GM23338 (cell line): Measurements from ENCODE around the gene EGR2. TPM values are rescaled to one million over a fixed set of nuclear protein-coding genes. Genes with fewer than 3 reads are reported as not detected.

ENCODE experiments used
- ATAC-seq: fragments of 200-7000 bp; cut with Tn5 transposase; 3 replicates; pipeline ENCODE4 v1.9.1; 2020
- DNase-seq: peaks from one replicate; pipeline ENCODE4 v3.0.0-alpha.2; 2015; ENCODE audit warnings: low spot score
- H2AFZ ChIP-seq: fragments of 200-600 bp; sonication (generic); 2 replicates; pipeline ENCODE4 v1.8.0; 2016; ENCODE audit warnings: antibody characterized with exemption, mild to moderate bottlenecking, moderate library complexity
- H3F3A ChIP-seq: fragments of 200-600 bp; sonication (generic); replicated peaks from 2 replicates; pipeline ENCODE4 v1.8.0; 2017; ENCODE audit warnings: antibody characterized with exemption, mixed run types, low read depth
- H3K27ac ChIP-seq: fragments of 200-600 bp; sonication (generic); 2 replicates; pipeline ENCODE4 v1.6.1; 2016; ENCODE audit warnings: low read depth
- H3K27me3 ChIP-seq: fragments of 200-600 bp; sonication (generic); 2 replicates; pipeline ENCODE4 v1.8.0; 2016; ENCODE audit warnings: mild to moderate bottlenecking, mixed run types, moderate library complexity; ENCODE audit not compliant: insufficient read depth
- H3K36me3 ChIP-seq: fragments of 200-600 bp; sonication (generic); 2 replicates; pipeline ENCODE4 v1.8.0; 2016; ENCODE audit warnings: mild to moderate bottlenecking; ENCODE audit not compliant: insufficient read depth
- H3K4me1 ChIP-seq: fragments of 200-600 bp; sonication (generic); 2 replicates; pipeline ENCODE4 v1.8.0; 2016; ENCODE audit warnings: mild to moderate bottlenecking, moderate library complexity; ENCODE audit not compliant: insufficient read depth
- H3K4me2 ChIP-seq: fragments of 200-600 bp; sonication (generic); 2 replicates; pipeline ENCODE4 v1.7.1; 2017; ENCODE audit warnings: mixed run types
- H3K4me3 ChIP-seq: fragments of 200-600 bp; sonication (generic); 2 replicates; pipeline ENCODE4 v1.6.1; 2016; ENCODE audit warnings: mixed run types
- H3K79me2 ChIP-seq: fragments of 200-600 bp; sonication (generic); replicated peaks from 2 replicates; pipeline ENCODE4 v1.8.0; 2017; ENCODE audit warnings: mild to moderate bottlenecking; ENCODE audit not compliant: insufficient read depth
- H3K9me2 ChIP-seq: fragments of 200-600 bp; sonication (generic); 2 replicates; pipeline ENCODE4 v1.8.0; 2017; ENCODE audit not compliant: insufficient read depth
- H4K20me1 ChIP-seq: fragments of 200-600 bp; sonication (generic); replicated peaks from 2 replicates; pipeline ENCODE4 v1.8.0; 2017; ENCODE audit warnings: mild to moderate bottlenecking; ENCODE audit not compliant: insufficient read depth
- H3K27ac Mint-ChIP-seq: 2 replicates; pipeline ENCODE4 v1.8.0; 2020; ENCODE audit warnings: inconsistent platforms, mild to moderate bottlenecking, moderate library complexity, mixed read lengths
- H3K27me3 Mint-ChIP-seq: 3 replicates; pipeline ENCODE4 v1.8.0; 2022; ENCODE audit warnings: low read depth, mild to moderate bottlenecking, moderate library complexity, mixed read lengths, inconsistent platforms; ENCODE audit not compliant: insufficient read depth, poor library complexity
- H3K36me3 Mint-ChIP-seq: 3 replicates; pipeline ENCODE4 v1.8.0; 2021; ENCODE audit warnings: low read depth, mild to moderate bottlenecking, inconsistent platforms, moderate library complexity, mixed read lengths
- H3K4me1 Mint-ChIP-seq: 3 replicates; pipeline ENCODE4 v1.8.0; 2020; ENCODE audit warnings: mild to moderate bottlenecking, inconsistent platforms, mixed read lengths
- H3K4me3 Mint-ChIP-seq: 3 replicates; pipeline ENCODE4 v1.8.0; 2021; ENCODE audit warnings: moderate library complexity, mild to moderate bottlenecking, inconsistent platforms, mixed read lengths
- H3K9me3 Mint-ChIP-seq: 3 replicates; pipeline ENCODE4 v1.8.0; 2020; ENCODE audit warnings: moderate library complexity, mild to moderate bottlenecking, inconsistent platforms, mixed read lengths
- CREB1 ChIP-seq: fragments of 250-450 bp; sonication (Bioruptor Pico); IDR thresholded peaks from 2 replicates; pipeline ENCODE4 v1.5.0; 2020; ENCODE audit warnings: low read depth, mild to moderate bottlenecking, moderate library complexity
- ETS1 ChIP-seq: IDR thresholded peaks from 2 replicates; pipeline ENCODE4 v1.6.1; 2016; ENCODE audit warnings: antibody characterized with exemption
- EZH2 ChIP-seq: fragments of 200-600 bp; sonication (generic); IDR thresholded peaks from one replicate; pipeline ENCODE4 v1.8.0; 2017; ENCODE audit warnings: antibody characterized with exemption, mild to moderate bottlenecking, low read depth; ENCODE audit not compliant: unreplicated experiment
- EZH2phosphoT487 ChIP-seq: fragments of 200-600 bp; sonication (generic); IDR thresholded peaks from one replicate; pipeline ENCODE4 v1.8.1; 2018; ENCODE audit warnings: antibody characterized with exemption; ENCODE audit not compliant: unreplicated experiment
- JUNB ChIP-seq: IDR thresholded peaks from one replicate; pipeline ENCODE4 v1.6.1; 2016; ENCODE audit warnings: antibody characterized with exemption; ENCODE audit not compliant: unreplicated experiment
- NANOG ChIP-seq: IDR thresholded peaks from 2 replicates; pipeline ENCODE4 v1.6.1; 2016; ENCODE audit warnings: antibody characterized with exemption, borderline replicate concordance
- POLR2AphosphoS5 ChIP-seq: IDR thresholded peaks from 2 replicates; pipeline ENCODE4 v1.6.1; 2016; ENCODE audit warnings: antibody characterized with exemption, low read depth
- REST ChIP-seq: IDR thresholded peaks from one replicate; pipeline ENCODE4 v1.6.1; 2018; ENCODE audit warnings: antibody characterized with exemption; ENCODE audit not compliant: unreplicated experiment
- STAT1 ChIP-seq: IDR thresholded peaks from one replicate; pipeline ENCODE4 v1.6.1; 2016; ENCODE audit warnings: antibody characterized with exemption; ENCODE audit not compliant: unreplicated experiment
- ZNF114 ChIP-seq: fragments of 250-450 bp; sonication (Bioruptor Pico); IDR thresholded peaks from 2 replicates; pipeline ENCODE4 v1.5.0; 2020; ENCODE audit warnings: mild to moderate bottlenecking, moderate library complexity
- ZNF331 ChIP-seq: fragments of 250-450 bp; sonication (Bioruptor Pico); IDR thresholded peaks from 2 replicates; pipeline ENCODE4 v1.5.0; 2020; ENCODE audit warnings: low read depth, mild to moderate bottlenecking, moderate library complexity
- polyA plus RNA-seq: library from polyadenylated mRNA; unstranded; fragments of >200 nt; fragmentation: Nextera tagmentation; extraction: Ambion mirVana; gene quantifications from 2 replicates; pipeline ENCODE4 v1.2.1, GENCODE V29; 2016
- total RNA-seq: library from RNA; depleted of rRNA; stranded (reverse); fragments of >200 nt; shearing (Covaris generic); gene quantifications from 2 replicates; pipeline ENCODE4 v1.2.3, GENCODE V29; 2014
- TF ChIP-seq, protein P1 (sequence below), 2 experiments: fragments of 200-600 bp in 1 of 2; sonication (generic) in 1 of 2; conservative IDR thresholded peaks; 2 replicates each; pipeline versions ENCODE4 v1.5.1 to v1.6.1; 2016 to 2017; ENCODE audit warnings: antibody characterized with exemption in 2 of 2, low read depth in 2 of 2, mild to moderate bottlenecking in 2 of 2, moderate library complexity in 1 of 2
- TF ChIP-seq, protein P2 (sequence below): fragments of 250-450 bp; sonication (Bioruptor Pico); IDR thresholded peaks from 2 replicates; pipeline ENCODE4 v1.5.0; 2020; ENCODE audit warnings: mild to moderate bottlenecking, moderate library complexity

Gene EGR2
- total and polyA plus RNA-seq, 2 experiments from 2014 or later = 2.3 to 3.5 TPM

DNA sequence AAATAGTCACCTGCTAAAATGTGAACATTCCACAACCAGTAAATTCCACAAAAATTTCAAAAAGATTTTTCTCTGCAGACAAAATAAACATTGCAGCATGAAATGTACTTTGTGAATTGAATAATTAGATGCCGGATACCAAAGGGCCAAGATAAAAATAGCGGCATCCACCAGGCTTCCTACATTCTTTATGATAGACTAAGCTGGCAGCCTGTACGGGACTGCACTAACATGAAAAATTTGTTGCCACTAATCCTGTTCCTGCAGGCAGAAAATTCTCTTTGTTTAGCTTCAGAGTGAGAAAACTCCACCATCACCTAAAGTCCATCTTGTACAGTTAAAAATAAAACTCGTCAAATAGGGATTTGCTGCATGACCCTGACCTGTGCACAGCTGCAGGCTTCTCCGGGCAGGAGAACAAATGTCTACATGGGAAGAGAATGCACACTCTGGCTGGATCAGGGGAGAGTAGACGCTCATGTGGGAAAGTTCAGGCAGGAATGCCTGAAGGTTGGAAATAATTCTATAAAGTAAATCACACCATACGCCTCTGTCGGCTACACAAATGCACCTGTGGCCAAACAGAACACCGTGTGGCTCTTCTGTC is 27.2 kb downstream of the EGR2 start:
- H2AFZ ChIP-seq = no peak overlapping the region

More for the DNA sequence above, 27.2 kb downstream of the EGR2 start:
- ATAC-seq (no peak), DNase-seq (no peak)
- H3K79me2 ChIP-seq = no peaks in the 10 kb centered on the region
- TF ChIP-seq EZH2 (no peak), JUNB (no peak), POLR2AphosphoS5 (no peak), EZH2phosphoT487 (no peak), ZNF331 (no peak), REST (no peak), STAT1 (no peak), CREB1 (CRISPR knock-in tag) (no peak), ZNF114 (no peak), NANOG (no peak), ETS1 (no peak)
- TF ChIP-seq, protein P1, sequence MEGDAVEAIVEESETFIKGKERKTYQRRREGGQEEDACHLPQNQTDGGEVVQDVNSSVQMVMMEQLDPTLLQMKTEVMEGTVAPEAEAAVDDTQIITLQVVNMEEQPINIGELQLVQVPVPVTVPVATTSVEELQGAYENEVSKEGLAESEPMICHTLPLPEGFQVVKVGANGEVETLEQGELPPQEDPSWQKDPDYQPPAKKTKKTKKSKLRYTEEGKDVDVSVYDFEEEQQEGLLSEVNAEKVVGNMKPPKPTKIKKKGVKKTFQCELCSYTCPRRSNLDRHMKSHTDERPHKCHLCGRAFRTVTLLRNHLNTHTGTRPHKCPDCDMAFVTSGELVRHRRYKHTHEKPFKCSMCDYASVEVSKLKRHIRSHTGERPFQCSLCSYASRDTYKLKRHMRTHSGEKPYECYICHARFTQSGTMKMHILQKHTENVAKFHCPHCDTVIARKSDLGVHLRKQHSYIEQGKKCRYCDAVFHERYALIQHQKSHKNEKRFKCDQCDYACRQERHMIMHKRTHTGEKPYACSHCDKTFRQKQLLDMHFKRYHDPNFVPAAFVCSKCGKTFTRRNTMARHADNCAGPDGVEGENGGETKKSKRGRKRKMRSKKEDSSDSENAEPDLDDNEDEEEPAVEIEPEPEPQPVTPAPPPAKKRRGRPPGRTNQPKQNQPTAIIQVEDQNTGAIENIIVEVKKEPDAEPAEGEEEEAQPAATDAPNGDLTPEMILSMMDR (conservative IDR thresholded peaks at IDR 0.05; ENCODE audit: low read depth in 2 of 2) = no peak
- TF ChIP-seq, protein P2, sequence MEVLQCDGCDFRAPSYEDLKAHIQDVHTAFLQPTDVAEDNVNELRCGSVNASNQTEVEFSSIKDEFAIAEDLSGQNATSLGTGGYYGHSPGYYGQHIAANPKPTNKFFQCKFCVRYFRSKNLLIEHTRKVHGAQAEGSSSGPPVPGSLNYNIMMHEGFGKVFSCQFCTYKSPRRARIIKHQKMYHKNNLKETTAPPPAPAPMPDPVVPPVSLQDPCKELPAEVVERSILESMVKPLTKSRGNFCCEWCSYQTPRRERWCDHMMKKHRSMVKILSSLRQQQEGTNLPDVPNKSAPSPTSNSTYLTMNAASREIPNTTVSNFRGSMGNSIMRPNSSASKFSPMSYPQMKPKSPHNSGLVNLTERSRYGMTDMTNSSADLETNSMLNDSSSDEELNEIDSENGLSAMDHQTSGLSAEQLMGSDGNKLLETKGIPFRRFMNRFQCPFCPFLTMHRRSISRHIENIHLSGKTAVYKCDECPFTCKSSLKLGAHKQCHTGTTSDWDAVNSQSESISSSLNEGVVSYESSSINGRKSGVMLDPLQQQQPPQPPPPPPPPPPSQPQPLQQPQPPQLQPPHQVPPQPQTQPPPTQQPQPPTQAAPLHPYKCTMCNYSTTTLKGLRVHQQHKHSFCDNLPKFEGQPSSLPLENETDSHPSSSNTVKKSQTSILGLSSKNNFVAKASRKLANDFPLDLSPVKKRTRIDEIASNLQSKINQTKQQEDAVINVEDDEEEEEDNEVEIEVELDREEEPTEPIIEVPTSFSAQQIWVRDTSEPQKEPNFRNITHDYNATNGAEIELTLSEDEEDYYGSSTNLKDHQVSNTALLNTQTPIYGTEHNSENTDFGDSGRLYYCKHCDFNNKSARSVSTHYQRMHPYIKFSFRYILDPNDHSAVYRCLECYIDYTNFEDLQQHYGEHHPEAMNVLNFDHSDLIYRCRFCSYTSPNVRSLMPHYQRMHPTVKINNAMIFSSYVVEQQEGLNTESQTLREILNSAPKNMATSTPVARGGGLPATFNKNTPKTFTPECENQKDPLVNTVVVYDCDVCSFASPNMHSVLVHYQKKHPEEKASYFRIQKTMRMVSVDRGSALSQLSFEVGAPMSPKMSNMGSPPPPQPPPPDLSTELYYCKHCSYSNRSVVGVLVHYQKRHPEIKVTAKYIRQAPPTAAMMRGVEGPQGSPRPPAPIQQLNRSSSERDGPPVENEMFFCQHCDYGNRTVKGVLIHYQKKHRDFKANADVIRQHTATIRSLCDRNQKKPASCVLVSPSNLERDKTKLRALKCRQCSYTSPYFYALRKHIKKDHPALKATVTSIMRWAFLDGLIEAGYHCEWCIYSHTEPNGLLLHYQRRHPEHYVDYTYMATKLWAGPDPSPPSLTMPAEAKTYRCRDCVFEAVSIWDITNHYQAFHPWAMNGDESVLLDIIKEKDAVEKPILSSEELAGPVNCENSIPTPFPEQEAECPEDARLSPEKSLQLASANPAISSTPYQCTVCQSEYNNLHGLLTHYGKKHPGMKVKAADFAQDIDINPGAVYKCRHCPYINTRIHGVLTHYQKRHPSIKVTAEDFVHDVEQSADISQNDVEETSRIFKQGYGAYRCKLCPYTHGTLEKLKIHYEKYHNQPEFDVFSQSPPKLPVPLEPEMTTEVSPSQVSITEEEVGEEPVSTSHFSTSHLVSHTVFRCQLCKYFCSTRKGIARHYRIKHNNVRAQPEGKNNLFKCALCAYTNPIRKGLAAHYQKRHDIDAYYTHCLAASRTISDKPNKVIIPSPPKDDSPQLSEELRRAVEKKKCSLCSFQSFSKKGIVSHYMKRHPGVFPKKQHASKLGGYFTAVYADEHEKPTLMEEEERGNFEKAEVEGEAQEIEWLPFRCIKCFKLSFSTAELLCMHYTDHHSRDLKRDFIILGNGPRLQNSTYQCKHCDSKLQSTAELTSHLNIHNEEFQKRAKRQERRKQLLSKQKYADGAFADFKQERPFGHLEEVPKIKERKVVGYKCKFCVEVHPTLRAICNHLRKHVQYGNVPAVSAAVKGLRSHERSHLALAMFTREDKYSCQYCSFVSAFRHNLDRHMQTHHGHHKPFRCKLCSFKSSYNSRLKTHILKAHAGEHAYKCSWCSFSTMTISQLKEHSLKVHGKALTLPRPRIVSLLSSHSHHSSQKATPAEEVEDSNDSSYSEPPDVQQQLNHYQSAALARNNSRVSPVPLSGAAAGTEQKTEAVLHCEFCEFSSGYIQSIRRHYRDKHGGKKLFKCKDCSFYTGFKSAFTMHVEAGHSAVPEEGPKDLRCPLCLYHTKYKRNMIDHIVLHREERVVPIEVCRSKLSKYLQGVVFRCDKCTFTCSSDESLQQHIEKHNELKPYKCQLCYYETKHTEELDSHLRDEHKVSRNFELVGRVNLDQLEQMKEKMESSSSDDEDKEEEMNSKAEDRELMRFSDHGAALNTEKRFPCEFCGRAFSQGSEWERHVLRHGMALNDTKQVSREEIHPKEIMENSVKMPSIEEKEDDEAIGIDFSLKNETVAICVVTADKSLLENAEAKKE = no peak
- H3K9me2 ChIP-seq = no peaks in the 10 kb centered on the region
- H3K27ac ChIP-seq = no peak overlapping the region
- Mint-ChIP-seq H3K4me1 (peaks cover 4% of the 10 kb centered on the region; the same call in 1 of the 3 replicates), H3K27me3 (peaks cover 2% of the 10 kb centered on the region), H3K27ac (no peak overlapping the region), H3K9me3 (peaks cover 34% of the 10 kb centered on the region), H3K36me3 (peaks cover 12% of the 10 kb centered on the region; the same call in 2 of the 3 replicates), H3K4me3 (no peak overlapping the region)
- H4K20me1 ChIP-seq = no peaks in the 10 kb centered on the region
- no peak overlapping the region for H3K4me3 ChIP-seq
- H3K4me1 ChIP-seq = no peaks in the 10 kb centered on the region
- no peaks in the 10 kb centered on the region for H3K27me3 ChIP-seq
- H3K36me3 ChIP-seq = no peaks in the 10 kb centered on the region
- no peak overlapping the region for H3K4me2 ChIP-seq
- H3F3A ChIP-seq = no peaks in the 10 kb centered on the region
